SIG-M5 treated with dmso at 0.1 percent for 504 hours (cell line): ENCODE measurements around the gene FOXJ3.

ENCODE experiments used
- DNase-seq: peaks from one replicate; lab custom pipeline; 2025; ENCODE audit not compliant: unreplicated experiment; lab: John Stamatoyannopoulos, UW

Gene FOXJ3

DNA sequence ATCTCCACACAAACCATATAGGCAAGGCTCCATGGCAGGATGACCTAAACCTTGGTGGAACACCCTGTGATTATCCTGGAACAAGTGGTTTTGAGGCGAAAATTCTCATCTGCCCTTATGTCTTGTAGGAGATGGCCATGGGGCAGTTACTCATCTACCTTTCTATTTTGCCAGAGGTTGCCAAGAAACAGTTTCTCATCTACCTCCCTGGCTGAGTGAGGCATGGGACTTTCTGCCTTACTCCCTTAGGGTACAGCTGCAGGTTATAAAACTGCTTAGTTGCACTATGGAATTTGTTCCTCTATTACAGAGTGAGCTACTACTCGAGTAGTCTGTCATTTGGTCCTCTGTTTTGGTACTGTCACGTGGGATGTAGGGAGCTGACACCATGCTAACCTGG lies 139.2 kb downstream of the FOXJ3 start:
- DNase-seq = no peak

- no peak for DNase-seq
Observed at GRCh38 chr1:42192106-42192505, 142.9 kb downstream of the FOXJ3 start.

DNA sequence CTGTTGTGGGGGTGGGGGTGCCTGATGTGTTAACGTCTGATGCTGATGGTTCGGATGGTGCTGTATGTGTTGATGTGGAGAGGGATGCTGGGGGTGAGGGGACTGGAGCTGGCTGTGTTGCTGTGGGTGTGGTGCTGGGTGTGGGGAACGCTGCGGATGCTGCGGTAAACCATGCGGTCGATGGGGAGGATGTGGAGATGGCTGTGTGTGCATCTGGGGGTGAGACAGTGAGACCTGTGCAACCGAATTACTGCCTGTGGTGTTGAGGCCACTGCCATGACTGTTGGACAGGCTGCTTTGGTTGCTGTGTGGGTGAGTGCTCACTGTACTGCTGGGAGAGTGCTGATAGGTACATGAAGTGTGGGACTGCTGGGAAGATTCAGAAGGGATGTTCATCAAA lies 143.7 kb downstream of the FOXJ3 start:
- no peak for DNase-seq

DNA sequence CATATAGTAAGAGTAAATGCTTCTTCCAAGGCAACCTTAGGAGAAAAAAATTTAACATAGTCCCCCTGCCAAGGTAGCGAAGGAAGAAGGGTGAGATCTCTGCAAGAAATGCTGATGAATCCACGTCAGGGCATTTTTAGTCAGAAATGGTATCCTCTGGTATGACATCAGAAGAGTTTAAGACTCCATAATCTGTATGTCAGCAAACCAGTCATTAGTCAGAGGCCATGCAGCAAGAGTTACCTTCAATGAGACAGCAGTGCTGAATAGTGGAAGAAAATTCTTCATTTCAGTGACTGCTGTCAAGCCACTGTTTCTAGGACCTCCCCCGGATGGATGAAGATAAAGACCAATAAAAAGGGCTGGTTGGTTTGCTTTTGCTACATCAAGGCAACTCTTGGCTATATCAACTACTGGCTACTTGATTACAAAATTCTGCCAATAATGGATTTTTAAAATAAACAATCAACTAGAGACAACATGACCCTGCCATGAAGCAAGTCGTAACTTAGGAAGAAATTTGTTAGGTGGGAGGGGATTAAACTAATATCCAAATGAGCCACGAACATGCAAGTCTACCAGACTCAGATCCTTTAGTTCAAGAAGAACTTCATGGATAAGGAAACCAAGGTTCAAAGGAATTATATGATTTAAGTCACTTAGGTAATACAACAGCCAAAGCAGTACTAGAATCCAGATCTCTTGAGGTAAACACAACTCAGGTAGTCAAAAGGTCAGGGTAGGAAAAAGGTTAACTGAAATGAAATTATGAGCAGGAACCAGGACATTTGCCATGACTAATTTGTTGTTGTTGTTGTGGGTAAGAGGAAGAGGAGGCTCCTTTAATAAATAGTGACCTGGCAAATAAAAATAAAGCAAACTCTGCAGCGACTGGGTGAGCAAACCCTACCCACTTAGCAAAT lies 144.8 kb downstream of the FOXJ3 start:
- DNase-seq = no peak

GRCh38 chr1:42186152-42186551 lies 148.9 kb downstream of the FOXJ3 start:
- no peak for DNase-seq

- no peak for DNase-seq
Observed at GRCh38 chr1:42184616-42185015, 150.4 kb downstream of the FOXJ3 start.

DNA sequence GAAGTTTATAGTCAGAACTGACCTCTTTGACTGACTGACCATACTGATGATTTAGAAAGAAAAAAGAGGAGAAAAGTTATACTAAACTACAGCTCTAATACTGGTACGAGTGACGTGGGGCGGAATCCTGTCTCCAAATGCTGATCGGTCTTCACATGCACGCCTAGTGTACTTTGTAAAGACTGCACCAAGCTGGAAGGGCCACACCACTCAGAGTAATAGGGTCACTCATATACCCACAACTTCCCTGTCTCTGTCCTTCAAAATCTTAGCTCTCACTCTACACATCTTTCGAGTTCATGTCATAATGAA lies 151.1 kb downstream of the FOXJ3 start:
- no peak for DNase-seq

DNA sequence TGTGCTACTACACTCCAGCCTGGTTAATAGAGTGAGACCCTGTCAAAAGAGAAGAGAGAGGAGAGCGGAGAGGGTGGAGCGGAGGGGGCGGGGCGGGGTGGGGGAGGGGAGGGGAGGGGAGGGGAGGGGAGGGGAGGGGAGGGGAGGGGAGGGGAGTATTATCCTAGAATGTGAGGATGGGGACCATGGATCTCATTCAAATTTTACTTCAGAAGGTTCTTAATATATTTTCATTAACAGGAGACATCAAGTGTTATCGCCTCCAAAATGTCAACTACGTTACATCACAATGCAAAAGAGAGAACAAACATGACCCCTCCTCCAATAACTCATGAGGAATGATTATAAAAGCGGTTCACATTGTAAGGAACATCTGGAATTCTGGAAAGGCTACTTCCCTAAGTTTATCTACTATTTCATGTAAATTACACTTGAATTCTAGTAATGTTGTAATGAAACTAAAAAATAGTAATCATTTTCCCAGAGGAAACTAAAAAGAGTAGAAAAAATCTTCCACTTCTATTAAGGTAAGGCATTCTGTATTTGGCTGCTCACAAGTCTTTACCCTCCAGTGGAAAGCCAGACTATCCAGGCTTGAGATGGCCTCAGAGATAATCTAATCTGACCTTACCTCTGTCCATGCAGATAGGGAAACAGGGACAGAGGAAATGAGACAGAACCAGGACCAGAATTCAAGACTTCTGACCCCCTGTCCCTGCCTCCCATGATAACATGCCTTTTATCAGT lies 151.7 kb downstream of the FOXJ3 start:
- DNase-seq = no peak

DNA sequence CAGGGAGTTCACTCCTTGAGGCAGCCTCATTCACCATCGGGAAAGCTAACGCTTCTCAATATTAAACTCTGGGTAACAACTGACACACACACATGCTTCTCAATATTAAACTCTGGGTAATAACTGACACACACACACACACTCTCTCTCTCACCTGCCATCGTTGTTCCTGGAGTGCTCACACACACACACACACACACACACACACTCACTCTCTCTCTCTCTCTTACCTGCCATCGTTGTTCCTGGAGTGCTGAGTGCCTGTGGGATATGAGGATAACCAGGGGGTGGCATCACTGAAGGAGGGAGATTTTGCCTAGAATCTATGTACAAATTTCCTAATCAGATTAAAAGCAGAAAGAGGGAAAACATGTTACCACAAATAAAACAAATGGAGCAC lies 153.3 kb downstream of the FOXJ3 start:
- DNase-seq = no peak

GRCh38 chr1:42179900-42180329 lies 155.1 kb downstream of the FOXJ3 start:
- DNase-seq = no peak

DNA sequence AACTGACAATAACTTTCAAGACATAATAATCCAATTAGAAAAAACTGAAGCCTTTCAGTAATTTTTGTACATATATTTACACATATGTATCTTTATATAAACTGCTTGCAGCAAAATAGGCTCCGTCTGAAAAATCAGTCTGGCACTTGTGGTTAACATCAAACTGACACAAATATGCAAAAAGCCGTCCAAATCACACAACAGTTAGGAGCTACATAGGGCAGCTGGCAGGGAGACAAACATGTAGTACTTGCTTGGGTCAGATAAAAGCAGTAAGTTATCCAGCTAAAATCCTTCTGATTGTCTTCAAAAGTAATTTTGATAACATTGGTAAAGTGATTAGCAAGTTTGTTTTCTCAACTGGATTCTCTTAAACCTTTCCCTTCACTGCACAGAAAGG lies 155.8 kb downstream of the FOXJ3 start:
- no peak for DNase-seq

DNA sequence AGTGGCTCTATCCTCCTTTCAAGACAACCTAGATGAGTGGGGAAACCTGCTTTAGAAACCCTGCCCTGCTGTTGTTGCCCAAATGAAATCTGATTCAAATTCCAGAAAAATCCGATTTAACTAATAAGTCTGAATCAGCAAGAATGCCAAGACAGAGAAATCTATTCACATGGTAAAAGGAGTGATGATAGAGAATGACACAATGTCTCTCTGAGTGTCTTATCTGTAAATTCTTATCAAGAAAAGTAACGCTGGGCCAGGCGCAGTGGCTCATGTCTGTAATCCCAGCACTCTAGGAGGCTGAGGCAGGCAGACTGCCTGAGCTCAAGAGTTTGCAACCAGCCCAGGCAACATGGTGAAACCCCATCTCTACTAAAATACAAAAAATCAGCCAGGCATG lies 156.8 kb downstream of the FOXJ3 start:
- DNase-seq = no peak

- no peak for DNase-seq
Observed at GRCh38 chr1:42177541-42177981, 157.5 kb downstream of the FOXJ3 start.

GRCh38 chr1:42176902-42177519 lies 158.0 kb downstream of the FOXJ3 start:
- DNase-seq = peak; percentile 33

GRCh38 chr1:42175314-42176054 lies 159.6 kb downstream of the FOXJ3 start:
- no peak for DNase-seq

DNA sequence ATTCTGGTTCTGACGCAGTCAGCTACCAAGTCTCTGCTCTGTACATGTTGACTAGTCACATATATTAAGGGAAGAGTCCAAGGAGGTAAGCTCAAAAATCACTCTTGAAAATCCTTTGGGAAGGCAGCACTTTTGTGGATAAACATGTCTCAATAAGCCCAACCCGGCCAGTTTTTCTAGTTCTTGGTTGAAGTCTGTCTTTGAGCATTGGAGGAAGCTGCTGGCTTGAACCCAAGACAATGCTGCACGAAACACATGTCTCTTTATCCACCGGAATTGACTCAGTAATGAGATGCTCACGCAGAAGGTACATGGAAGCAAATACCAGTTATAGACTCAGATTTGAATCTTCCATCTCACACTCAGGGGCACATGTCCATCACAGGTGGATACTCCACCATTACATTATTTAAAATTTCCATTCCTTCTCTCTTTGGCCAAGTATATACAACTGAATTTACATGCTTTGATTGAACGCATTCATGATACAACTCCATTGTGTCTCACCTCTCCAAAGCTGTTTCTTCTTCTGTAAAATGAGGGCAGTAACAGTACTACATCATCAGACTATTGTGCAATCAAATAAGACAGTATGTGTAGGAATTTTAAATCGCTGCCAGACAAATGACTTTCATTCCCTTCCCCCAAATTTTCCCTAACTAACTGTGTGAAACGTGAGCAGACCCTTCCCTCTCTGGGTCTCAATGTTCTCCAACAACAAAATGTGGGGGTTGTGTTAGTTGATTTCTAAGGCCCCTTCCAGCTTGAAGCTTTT lies 160.9 kb downstream of the FOXJ3 start:
- no peak for DNase-seq

DNA sequence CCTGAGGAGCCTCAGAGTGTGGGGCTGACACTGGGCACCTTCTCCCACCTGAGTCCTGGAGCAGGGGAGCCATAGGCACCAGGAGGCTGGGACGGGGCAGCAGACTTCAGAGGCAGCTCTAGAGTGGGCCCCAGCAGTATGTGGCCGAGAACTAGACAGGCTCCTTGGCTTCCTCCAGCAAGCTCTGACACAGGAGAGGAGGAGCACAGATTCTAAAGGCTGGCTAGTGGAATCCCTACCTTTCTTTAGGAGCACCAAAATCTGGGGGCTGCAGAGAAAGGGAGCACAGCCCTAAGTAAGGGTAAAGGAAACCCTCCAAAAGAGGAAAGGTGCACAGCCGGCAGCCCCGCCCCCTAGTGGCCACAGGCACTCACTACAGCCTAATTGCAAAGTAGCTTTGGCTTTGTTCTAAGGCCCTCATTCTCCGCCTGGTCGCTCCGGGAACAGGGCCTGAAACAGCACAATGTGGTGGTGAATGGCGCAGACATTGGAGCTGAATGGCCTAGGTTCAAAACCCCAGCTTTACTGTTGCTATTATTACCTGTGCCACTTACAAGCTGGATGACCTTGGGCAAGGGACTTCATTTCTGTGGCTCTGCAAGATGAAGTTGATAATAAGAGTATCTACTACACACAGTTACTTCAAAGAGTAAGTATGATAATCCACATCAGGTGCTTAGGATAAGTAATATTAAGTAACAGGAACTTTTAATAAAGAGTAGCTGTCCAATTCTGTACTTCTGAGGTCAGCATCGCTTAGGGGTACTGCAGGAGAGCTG lies 161.7 kb downstream of the FOXJ3 start:
- DNase-seq = peak; percentile 15

GRCh38 chr1:42172381-42173133 lies 162.5 kb downstream of the FOXJ3 start:
- DNase-seq = no peak

DNA sequence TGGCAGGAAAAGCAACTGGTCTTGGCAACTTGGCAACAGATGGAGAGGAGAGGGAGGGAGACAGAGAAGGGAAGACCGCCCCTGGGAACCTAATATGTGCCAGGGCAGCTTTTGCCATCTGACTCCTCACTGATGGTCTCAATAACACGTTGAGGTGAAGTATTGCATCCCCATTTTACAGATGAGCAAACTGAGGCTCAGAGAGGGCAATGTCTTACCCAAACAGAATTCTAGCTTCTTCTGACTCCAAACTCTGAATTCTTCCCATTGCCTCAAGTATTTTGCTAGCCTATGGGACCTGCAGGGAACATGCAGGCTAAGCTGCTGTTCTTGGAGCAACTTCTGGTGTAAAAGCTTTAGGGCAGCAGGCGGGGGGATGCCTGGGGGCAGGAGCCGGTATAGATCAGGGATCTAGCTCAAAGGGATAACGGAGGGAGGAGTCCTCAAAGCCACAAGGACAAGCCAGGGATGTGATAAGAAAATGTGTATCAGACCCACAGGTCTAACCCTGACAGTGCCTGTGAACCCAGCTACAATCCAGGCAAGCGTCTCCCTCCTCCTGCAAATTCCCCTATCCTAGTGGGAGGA lies 163.3 kb downstream of the FOXJ3 start:
- no peak for DNase-seq
